Stomach (tissue), 4 donors: Measurements from ENCODE around the gene FGF8.

Source experiments
- EP300 ChIP-seq: sonication (generic); formaldehyde crosslinking; IDR thresholded peaks from one replicate; pipeline ENCODE4 v1.6.1; 2017; ENCODE audit warnings: antibody characterized with exemption
- POLR2AphosphoS5 ChIP-seq, 3 donors: sonication (generic); formaldehyde crosslinking; IDR thresholded peaks; one replicate each; pipeline ENCODE4 v1.6.1; 2016; ENCODE audit warnings: antibody characterized with exemption in 3 of 3
- TF ChIP-seq, protein P1 (sequence below), 7 experiments: fragments of 450-650 bp in 4 of 7; fragments of 200-600 bp in 3 of 7; sonication (generic) in 3 of 7; IDR thresholded peaks; one replicate each; pipeline ENCODE4 v1.5.1; 2016 to 2019; ENCODE audit warnings: antibody characterized with exemption in 7 of 7, control low read depth in 2 of 7, mild to moderate bottlenecking in 1 of 7

DNA sequence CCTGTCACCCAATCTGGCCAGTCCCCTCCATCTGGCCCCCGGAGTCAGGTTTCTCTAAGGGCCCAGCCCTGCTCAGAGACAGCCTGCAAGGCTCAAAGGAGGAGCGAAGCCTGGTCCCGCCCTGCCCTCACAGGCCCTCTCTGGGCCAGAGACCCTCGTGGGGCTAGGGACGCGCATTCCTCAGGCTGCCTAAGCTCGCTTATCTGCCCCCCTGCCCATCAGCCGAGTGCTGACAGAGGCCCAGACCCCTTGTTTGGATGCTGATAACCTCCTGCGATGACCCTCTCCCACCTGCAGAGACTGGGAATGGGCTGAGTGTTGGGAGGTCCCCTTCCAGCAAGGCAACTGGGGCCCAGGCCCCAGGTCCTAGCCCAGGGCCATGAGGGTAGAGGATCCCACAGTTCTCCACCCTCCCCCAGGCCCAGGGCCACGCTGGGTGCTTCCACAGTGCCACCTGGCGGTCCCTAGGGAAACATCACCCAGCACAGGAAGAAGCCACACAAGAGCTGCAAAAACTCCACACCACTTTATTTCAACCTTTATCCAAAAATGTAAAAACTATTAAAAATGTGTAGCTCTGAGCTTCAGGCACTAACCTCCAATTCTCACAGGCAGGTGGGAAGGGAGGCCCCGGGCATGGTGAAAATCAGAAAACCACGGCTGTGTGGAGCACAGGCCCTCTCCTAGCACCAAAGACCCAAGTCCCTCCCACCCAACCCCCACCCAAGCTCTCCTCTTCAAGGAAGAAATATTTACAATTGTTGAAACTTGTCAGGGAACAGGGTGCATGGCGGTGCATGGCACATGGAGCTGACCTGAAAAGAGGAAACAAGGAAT, 5.1 kb upstream of the FGF8 start:
- TF ChIP-seq EP300 = no peak
- TF ChIP-seq, protein P1, sequence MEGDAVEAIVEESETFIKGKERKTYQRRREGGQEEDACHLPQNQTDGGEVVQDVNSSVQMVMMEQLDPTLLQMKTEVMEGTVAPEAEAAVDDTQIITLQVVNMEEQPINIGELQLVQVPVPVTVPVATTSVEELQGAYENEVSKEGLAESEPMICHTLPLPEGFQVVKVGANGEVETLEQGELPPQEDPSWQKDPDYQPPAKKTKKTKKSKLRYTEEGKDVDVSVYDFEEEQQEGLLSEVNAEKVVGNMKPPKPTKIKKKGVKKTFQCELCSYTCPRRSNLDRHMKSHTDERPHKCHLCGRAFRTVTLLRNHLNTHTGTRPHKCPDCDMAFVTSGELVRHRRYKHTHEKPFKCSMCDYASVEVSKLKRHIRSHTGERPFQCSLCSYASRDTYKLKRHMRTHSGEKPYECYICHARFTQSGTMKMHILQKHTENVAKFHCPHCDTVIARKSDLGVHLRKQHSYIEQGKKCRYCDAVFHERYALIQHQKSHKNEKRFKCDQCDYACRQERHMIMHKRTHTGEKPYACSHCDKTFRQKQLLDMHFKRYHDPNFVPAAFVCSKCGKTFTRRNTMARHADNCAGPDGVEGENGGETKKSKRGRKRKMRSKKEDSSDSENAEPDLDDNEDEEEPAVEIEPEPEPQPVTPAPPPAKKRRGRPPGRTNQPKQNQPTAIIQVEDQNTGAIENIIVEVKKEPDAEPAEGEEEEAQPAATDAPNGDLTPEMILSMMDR (IDR thresholded peaks at IDR 0.05) = peak in 5 of 7 experiments; percentile 58 to 89 (median 85)
- TF ChIP-seq POLR2AphosphoS5 (IDR thresholded peaks at IDR 0.05) = peak in 1 of 3 donors; percentile 22
